ENCODE data around the gene IKZF4.
"Not testable (repeated sequence)": the region's sequence is repeated elsewhere in the genome, so short reads cannot be mapped to it uniquely, and the experiment has no call there.

IKZF4 gene

DNA sequence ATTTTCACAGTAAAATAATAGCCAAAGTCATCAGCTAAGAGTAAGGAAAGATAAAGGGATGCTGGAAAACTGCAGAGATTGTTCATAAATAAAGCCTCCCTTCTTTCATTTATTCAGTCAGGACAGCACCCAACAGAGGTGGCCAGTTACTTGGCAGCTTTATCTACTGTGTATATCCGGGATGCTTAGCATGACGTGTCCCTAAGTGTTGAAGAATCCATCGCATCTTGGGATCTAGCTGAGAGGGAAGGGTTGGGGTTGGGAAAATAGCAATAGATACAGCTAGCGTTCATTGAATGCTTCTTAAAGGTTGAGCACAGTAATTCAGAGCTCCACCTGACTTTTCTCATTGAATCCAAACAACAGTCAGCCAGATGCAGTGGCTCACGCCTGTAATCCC, 53.6 kb downstream of the IKZF4 start:
- Histone ChIP-seq H3K27ac (no peak overlapping the region), H3K79me2 (no peaks in the 10 kb centered on the region), H3K9ac (no peak overlapping the region), H3K9me3 (ENCODE audit: control insufficient read depth, low read length) (no peaks in the 10 kb centered on the region), H2AFZ (no peak overlapping the region), H3K4me1 (peaks cover 3% of the 10 kb centered on the region), H3K4me2 (ENCODE audit: low read length) (no peak overlapping the region), H3K4me3 (ENCODE audit: low read depth, low read length) (no peak overlapping the region), H3K27me3 (ENCODE audit: control insufficient read depth, insufficient read depth, low read length) (no peaks in the 10 kb centered on the region), H3K36me3 (ENCODE audit: control insufficient read depth, insufficient read depth, low read length) (no peaks in the 10 kb centered on the region)
- TF ChIP-seq, protein P1, sequence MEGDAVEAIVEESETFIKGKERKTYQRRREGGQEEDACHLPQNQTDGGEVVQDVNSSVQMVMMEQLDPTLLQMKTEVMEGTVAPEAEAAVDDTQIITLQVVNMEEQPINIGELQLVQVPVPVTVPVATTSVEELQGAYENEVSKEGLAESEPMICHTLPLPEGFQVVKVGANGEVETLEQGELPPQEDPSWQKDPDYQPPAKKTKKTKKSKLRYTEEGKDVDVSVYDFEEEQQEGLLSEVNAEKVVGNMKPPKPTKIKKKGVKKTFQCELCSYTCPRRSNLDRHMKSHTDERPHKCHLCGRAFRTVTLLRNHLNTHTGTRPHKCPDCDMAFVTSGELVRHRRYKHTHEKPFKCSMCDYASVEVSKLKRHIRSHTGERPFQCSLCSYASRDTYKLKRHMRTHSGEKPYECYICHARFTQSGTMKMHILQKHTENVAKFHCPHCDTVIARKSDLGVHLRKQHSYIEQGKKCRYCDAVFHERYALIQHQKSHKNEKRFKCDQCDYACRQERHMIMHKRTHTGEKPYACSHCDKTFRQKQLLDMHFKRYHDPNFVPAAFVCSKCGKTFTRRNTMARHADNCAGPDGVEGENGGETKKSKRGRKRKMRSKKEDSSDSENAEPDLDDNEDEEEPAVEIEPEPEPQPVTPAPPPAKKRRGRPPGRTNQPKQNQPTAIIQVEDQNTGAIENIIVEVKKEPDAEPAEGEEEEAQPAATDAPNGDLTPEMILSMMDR (IDR thresholded peaks at IDR 0.05) = no peak

DNA sequence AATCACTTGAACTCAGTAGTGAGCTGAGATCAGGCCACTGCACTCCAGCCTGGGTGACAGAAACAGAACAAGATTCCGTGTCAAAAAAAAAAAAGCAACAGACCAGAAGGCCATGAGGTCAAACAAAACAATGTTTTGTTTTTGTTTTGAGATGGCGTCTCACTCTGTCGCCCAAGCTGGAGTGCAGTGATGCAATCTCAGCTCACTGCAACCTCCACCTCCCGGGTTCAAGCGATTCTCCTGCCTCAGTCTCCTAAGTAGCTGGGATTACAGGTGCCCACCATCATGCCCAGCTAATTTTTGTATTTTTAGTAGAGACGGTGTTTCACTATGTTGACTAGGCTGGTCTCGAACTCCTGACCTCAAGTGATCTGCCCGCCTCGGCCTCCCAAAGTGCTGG, 57.1 kb downstream of the IKZF4 start:
- H3K9me3 ChIP-seq (ENCODE audit: control insufficient read depth, low read length); H3K79me2 ChIP-seq; H3K4me1 ChIP-seq; H3K9ac ChIP-seq; H3K4me3 ChIP-seq (ENCODE audit: low read depth, low read length); H3K4me2 ChIP-seq (ENCODE audit: low read length); H3K27me3 ChIP-seq (ENCODE audit: control insufficient read depth, insufficient read depth, low read length); H3K36me3 ChIP-seq (ENCODE audit: control insufficient read depth, insufficient read depth, low read length): not testable (repeated sequence)
- Histone ChIP-seq H2AFZ (peak overlapping the region; percentile 38), H3K27ac (peak overlapping the region; percentile 80)

DNA sequence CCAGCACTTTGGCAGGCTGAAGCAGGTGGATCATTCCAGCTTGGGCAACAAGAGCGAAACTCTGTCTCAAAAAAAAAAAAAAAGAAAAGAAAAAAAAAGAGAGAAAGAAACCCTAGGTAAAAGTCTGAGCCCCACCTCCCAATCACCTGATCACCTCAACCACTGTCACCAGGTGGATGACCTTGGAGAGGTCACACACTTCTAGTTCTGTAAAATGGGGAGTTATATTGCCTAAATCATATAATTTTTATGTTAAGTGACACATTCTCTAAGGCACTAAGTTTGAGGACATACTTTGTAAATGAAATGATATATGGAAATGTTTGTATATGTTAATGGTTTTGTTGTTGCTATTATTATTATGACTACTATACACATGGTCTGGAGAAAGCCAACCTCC, 57.6 kb downstream of the IKZF4 start:
- Histone ChIP-seq H3K27ac (peak overlapping the region; percentile 80), H3K4me2 (ENCODE audit: low read length) (peak overlapping the region; percentile 98), H3K79me2 (no peaks in the 10 kb centered on the region), H3K36me3 (ENCODE audit: control insufficient read depth, insufficient read depth, low read length) (no peaks in the 10 kb centered on the region), H2AFZ (peak overlapping the region; percentile 95), H3K9ac (no peak overlapping the region), H3K4me3 (ENCODE audit: low read depth, low read length) (peak overlapping the region; percentile 75), H3K9me3 (ENCODE audit: control insufficient read depth, low read length) (no peaks in the 10 kb centered on the region), H3K27me3 (ENCODE audit: control insufficient read depth, insufficient read depth, low read length) (no peaks in the 10 kb centered on the region), H3K4me1 (peaks cover 3% of the 10 kb centered on the region)
- TF ChIP-seq, protein P1 (IDR thresholded peaks at IDR 0.05) = no peak

DNA sequence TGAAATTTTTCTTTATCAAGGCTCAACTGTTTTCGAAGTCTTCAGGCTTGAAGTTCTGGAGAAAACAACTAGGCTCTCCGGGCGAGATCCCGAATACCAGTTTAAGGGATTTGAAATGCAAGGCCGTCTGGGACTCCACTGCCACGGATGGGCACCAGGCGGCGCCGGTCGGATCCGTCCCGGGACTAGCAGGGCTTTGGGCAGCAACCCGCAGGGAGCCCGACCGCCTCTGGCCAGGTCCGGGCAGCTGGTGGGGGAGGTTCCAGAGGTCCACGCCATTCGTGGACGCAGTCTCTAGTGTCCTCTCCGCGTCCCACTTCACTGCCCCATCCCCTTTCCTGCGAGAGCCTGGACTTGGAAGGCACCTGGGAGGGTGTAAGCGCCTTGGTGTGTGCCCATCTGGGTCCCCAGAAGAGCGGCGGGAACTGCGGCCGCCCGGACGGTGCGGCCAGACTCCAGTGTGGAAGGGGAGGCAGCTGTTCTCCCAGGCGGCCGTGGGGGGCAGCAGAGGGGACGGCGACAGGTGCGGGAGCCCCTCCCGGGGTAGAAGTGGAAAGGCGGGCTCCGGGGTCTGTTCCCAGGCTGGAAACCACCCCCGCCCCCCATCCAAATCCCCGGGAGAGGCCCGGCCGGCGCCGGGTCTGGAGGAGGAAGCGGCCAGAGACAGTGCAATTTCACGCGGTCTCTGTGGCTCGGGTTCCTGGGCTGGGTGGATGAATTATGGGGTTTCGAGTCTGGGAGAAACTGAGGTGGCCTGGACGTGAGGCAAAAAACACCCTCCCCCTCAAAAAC, 58.3 kb downstream of the IKZF4 start:
- H3K9me3 ChIP-seq (ENCODE audit: control insufficient read depth, low read length) = no peaks in the 10 kb centered on the region
- H3K4me3 ChIP-seq (ENCODE audit: low read depth, low read length) = peak overlapping the region; percentile 75
- no peaks in the 10 kb centered on the region for H3K27me3 ChIP-seq (ENCODE audit: control insufficient read depth, insufficient read depth, low read length)
- H3K9ac ChIP-seq = no peak overlapping the region
- no peaks in the 10 kb centered on the region for H3K36me3 ChIP-seq (ENCODE audit: control insufficient read depth, insufficient read depth, low read length)
- H2AFZ ChIP-seq = peak overlapping the region; percentile 95
- peak overlapping the region; percentile 98 for H3K4me2 ChIP-seq (ENCODE audit: low read length)
- no peaks in the 10 kb centered on the region for H3K79me2 ChIP-seq
- H3K4me1 ChIP-seq = peaks cover 3% of the 10 kb centered on the region
- TF ChIP-seq, protein P1 (IDR thresholded peaks at IDR 0.05) = peak; percentile 82
- peak overlapping the region; percentile 80 for H3K27ac ChIP-seq

DNA sequence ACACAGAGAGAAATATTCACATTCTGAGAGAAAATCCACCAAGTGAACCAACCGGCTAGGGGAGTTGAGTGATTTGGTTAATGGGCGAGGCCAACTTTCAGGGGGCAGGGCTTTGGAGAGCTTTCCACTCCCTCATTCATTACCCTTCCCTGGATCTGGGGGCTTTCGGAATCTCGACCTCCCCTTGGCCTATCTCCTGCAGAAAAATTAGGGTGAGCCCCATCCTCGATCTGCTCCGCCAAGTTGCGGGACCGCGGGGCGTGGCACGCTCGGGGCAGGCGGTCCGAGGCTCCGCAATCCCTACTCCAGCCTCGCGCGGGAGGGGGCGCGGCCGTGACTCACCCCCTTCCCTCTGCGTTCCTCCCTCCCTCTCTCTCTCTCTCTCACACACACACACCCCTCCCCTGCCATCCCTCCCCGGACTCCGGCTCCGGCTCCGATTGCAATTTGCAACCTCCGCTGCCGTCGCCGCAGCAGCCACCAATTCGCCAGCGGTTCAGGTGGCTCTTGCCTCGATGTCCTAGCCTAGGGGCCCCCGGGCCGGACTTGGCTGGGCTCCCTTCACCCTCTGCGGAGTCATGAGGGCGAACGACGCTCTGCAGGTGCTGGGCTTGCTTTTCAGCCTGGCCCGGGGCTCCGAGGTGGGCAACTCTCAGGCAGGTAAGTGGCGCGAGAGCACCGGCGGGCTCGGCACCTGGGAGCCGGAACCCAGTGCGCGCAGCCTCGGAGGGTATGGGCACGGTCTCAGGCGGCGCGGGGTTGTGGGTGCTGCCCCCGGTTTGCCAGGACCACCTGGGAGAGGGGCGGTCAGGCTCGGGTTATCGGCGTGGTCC, 59.1 kb downstream of the IKZF4 start, which contains the start of gene ERBB3:
Gene ERBB3 (plus strand): TSS at position 443 of the 833 bp plus-strand sequence. CDS start 136 bp downstream, at position 579.
- no peaks in the 10 kb centered on the region for H3K79me2 ChIP-seq
- peaks cover 3% of the 10 kb centered on the region for H3K4me1 ChIP-seq
- no peaks in the 10 kb centered on the region for H3K36me3 ChIP-seq (ENCODE audit: control insufficient read depth, insufficient read depth, low read length)
- H3K4me2 ChIP-seq (ENCODE audit: low read length) = peak within 1 kb of the TSS; percentile 98
- peak within 1 kb of the TSS; percentile 80 for H3K27ac ChIP-seq
- no peak within 1 kb of the TSS for H3K9ac ChIP-seq
- no peaks in the 10 kb centered on the region for H3K9me3 ChIP-seq (ENCODE audit: control insufficient read depth, low read length)
- TF ChIP-seq, protein P1 (IDR thresholded peaks at IDR 0.05) = no peak
- H2AFZ ChIP-seq = peak within 1 kb of the TSS; percentile 95
- H3K4me3 ChIP-seq (ENCODE audit: low read depth, low read length) = peak within 1 kb of the TSS; percentile 75
- no peaks in the 10 kb centered on the region for H3K27me3 ChIP-seq (ENCODE audit: control insufficient read depth, insufficient read depth, low read length)
